ENCODE data around the gene SEC14L1.
"Not testable (repeated sequence)": the region's sequence is repeated elsewhere in the genome, so short reads cannot be mapped to it uniquely, and the experiment has no call there.

The SEC14L1 gene

GRCh38 chr17:77153999-77154586 lies 13.3 kb downstream of the SEC14L1 start:
- Mint-ChIP-seq H3K27ac (no peak overlapping the region), H3K27me3 (no peaks in the 10 kb centered on the region), H3K4me3 (no peak overlapping the region), H3K36me3 (peaks cover 40 to 44% of the 10 kb centered on the region in 2 donors), H3K9me3 (no peaks in the 10 kb centered on the region), H3K4me1 (peaks cover 29 to 62% of the 10 kb centered on the region in 2 donors)
- no peak for DNase-seq
- no peak for ATAC-seq (replicated peaks)

- Mint-ChIP-seq H3K4me3 (no peak overlapping the region), H3K36me3 (peaks cover 42 to 46% of the 10 kb centered on the region in 2 donors), H3K4me1 (peaks cover 25 to 65% of the 10 kb centered on the region in 2 donors), H3K27ac (no peak overlapping the region), H3K27me3 (no peaks in the 10 kb centered on the region), H3K9me3 (no peaks in the 10 kb centered on the region)
- DNase-seq (no peak), ATAC-seq (replicated peaks) (no peak)
Measured at GRCh38 chr17:77155125-77155524, 14.4 kb downstream of the SEC14L1 start.

- not testable (repeated sequence) for H3K27me3 Mint-ChIP-seq; H3K9me3 Mint-ChIP-seq; H3K4me3 Mint-ChIP-seq; DNase-seq; H3K27ac Mint-ChIP-seq; ATAC-seq (replicated peaks)
- peaks cover 25 to 53% of the 10 kb centered on the region in 2 donors for H3K4me1 Mint-ChIP-seq
- peaks cover 30 to 43% of the 10 kb centered on the region in 2 donors for H3K36me3 Mint-ChIP-seq
Measured at GRCh38 chr17:77157766-77158165, 17.0 kb downstream of the SEC14L1 start.

- ATAC-seq (replicated peaks) (no peak), DNase-seq (no peak)
- Mint-ChIP-seq H3K27ac (no peak overlapping the region), H3K36me3 (peaks cover 39 to 55% of the 10 kb centered on the region in 2 donors), H3K9me3 (no peaks in the 10 kb centered on the region), H3K27me3 (no peaks in the 10 kb centered on the region), H3K4me3 (no peak overlapping the region), H3K4me1 (peaks cover 38 to 54% of the 10 kb centered on the region in 2 donors)
Measured at GRCh38 chr17:77160091-77160874, 19.5 kb downstream of the SEC14L1 start.

GRCh38 chr17:77160875-77161530 lies 20.2 kb downstream of the SEC14L1 start:
- H3K4me1 Mint-ChIP-seq = peaks cover 37 to 54% of the 10 kb centered on the region in 2 donors
- H3K27me3 Mint-ChIP-seq = no peaks in the 10 kb centered on the region
- no peaks in the 10 kb centered on the region for H3K9me3 Mint-ChIP-seq
- DNase-seq (no peak), ATAC-seq (replicated peaks) (no peak)
- H3K27ac Mint-ChIP-seq = no peak overlapping the region
- no peak overlapping the region for H3K4me3 Mint-ChIP-seq
- H3K36me3 Mint-ChIP-seq = peaks cover 35 to 51% of the 10 kb centered on the region in 2 donors

- Mint-ChIP-seq H3K4me3 (no peak overlapping the region), H3K27me3 (no peaks in the 10 kb centered on the region), H3K9me3 (no peaks in the 10 kb centered on the region), H3K4me1 (peaks cover 36 to 54% of the 10 kb centered on the region in 2 donors), H3K27ac (peak overlapping the region; percentile 69), H3K36me3 (peaks cover 35 to 51% of the 10 kb centered on the region in 2 donors)
- ATAC-seq (replicated peaks) (no peak), DNase-seq (no peak)
Measured at GRCh38 chr17:77161953-77162352, 21.2 kb downstream of the SEC14L1 start.

GRCh38 chr17:77163001-77163400 lies 22.2 kb downstream of the SEC14L1 start:
- Mint-ChIP-seq H3K4me3 (no peak overlapping the region), H3K36me3 (peaks cover 41 to 56% of the 10 kb centered on the region in 2 donors), H3K27me3 (no peaks in the 10 kb centered on the region), H3K9me3 (peaks cover 3 to 7% of the 10 kb centered on the region in 2 donors), H3K4me1 (peaks cover 33 to 51% of the 10 kb centered on the region in 2 donors), H3K27ac (peak overlapping the region; percentile 86)
- ATAC-seq (replicated peaks) = no peak
- DNase-seq = no peak

- no peak for ATAC-seq (replicated peaks)
- peaks cover 29 to 46% of the 10 kb centered on the region in 2 donors for H3K4me1 Mint-ChIP-seq
- H3K4me3 Mint-ChIP-seq = no peak overlapping the region
Measured at GRCh38 chr17:77163511-77164280, 22.9 kb downstream of the SEC14L1 start.

GRCh38 chr17:77164483-77165091 lies 23.8 kb downstream of the SEC14L1 start:
- peak overlapping the region; percentile 79 for H3K27ac Mint-ChIP-seq

More at GRCh38 chr17:77163511-77164280, 22.9 kb downstream of the SEC14L1 start:
- Mint-ChIP-seq H3K27me3 (no peaks in the 10 kb centered on the region), H3K36me3 (peaks cover 42 to 58% of the 10 kb centered on the region in 2 donors), H3K9me3 (peaks cover 6 to 10% of the 10 kb centered on the region in 2 donors), H3K27ac (peak overlapping the region; percentile 86)
- no peak for DNase-seq

GRCh38 chr17:77165577-77165976 lies 24.8 kb downstream of the SEC14L1 start:
- peaks cover 39 to 67% of the 10 kb centered on the region in 2 donors for H3K36me3 Mint-ChIP-seq
- no peaks in the 10 kb centered on the region for H3K27me3 Mint-ChIP-seq
- H3K4me3 Mint-ChIP-seq = peak overlapping the region; percentile 42 to 75
- ATAC-seq (replicated peaks) = peak; percentile 65 to 69
- peaks cover 33 to 35% of the 10 kb centered on the region in 2 donors for H3K4me1 Mint-ChIP-seq
- peak overlapping the region; percentile 79 for H3K27ac Mint-ChIP-seq
- peaks cover 7 to 10% of the 10 kb centered on the region in 2 donors for H3K9me3 Mint-ChIP-seq
- no peak for DNase-seq

More at GRCh38 chr17:77164483-77165091, 23.8 kb downstream of the SEC14L1 start:
- Mint-ChIP-seq H3K4me3 (peak overlapping the region; percentile 20 to 75), H3K36me3 (peaks cover 39 to 62% of the 10 kb centered on the region in 2 donors), H3K9me3 (peaks cover 6 to 10% of the 10 kb centered on the region in 2 donors), H3K27me3 (no peaks in the 10 kb centered on the region), H3K4me1 (peaks cover 31 to 43% of the 10 kb centered on the region in 2 donors)
- no peak for DNase-seq
- ATAC-seq (replicated peaks) = peak in 1 of 2 donors; percentile 22

GRCh38 chr17:77167472-77168306 lies 26.9 kb downstream of the SEC14L1 start:
- Mint-ChIP-seq H3K27me3 (no peaks in the 10 kb centered on the region), H3K36me3 (peaks cover 49 to 75% of the 10 kb centered on the region in 2 donors), H3K27ac (peak overlapping the region; percentile 53), H3K9me3 (peaks cover 10 to 11% of the 10 kb centered on the region in 2 donors), H3K4me1 (peaks cover 28 to 33% of the 10 kb centered on the region in 2 donors), H3K4me3 (no peak overlapping the region)
- ATAC-seq (replicated peaks) = no peak
- no peak for DNase-seq

- Mint-ChIP-seq H3K9me3 (peaks cover 19 to 23% of the 10 kb centered on the region in 2 donors), H3K36me3 (peaks cover 50 to 71% of the 10 kb centered on the region in 2 donors), H3K27ac (no peak overlapping the region), H3K27me3 (no peaks in the 10 kb centered on the region), H3K4me3 (no peak overlapping the region), H3K4me1 (peaks cover 8 to 9% of the 10 kb centered on the region in 2 donors)
- ATAC-seq (replicated peaks) = no peak
- DNase-seq = no peak
Measured at GRCh38 chr17:77173104-77173503, 32.3 kb downstream of the SEC14L1 start.

Measured in stimulated activated naive B cell treated with anti-CD40 and anti-IgM and Interleukin-4, amounts not matched to agents 10 μg/mL and 1 μg/mL and 100 μg/mL, for 72 hours (primary cell).